ENCODE results near the gene BMF. TPM values are rescaled to one million over a fixed set of nuclear protein-coding genes. Genes with fewer than 3 reads are reported as not detected.

Gene BMF
- total RNA-seq, 2 experiments from 2014 or later, result 4.8 to 11.1 TPM

GRCh38 chr15:40130118-40130517, 21.4 kb upstream of the BMF start:
- Histone ChIP-seq H3K4me2 (ENCODE audit: low read length) (no peak overlapping the region), H3K4me3 (ENCODE audit: low read depth, low read length, poor library complexity, severe bottlenecking) (no peak overlapping the region), H3K79me2 (ENCODE audit: insufficient read depth, low read depth, low read length) (no peaks in the 10 kb centered on the region), H2AFZ (ENCODE audit: low read length) (no peak overlapping the region), H3K27ac (ENCODE audit: low read depth, low read length, poor library complexity, severe bottlenecking) (no peak overlapping the region), H3K9me3 (ENCODE audit: low read length) (no peaks in the 10 kb centered on the region), H3K36me3 (ENCODE audit: insufficient read depth, low read length) (no peaks in the 10 kb centered on the region), H3K9me2 (ENCODE audit: insufficient read depth, low read length) (no peaks in the 10 kb centered on the region), H3K4me1 (ENCODE audit: insufficient read depth, low read length, poor library complexity, severe bottlenecking) (no peaks in the 10 kb centered on the region), H4K20me1 (ENCODE audit: insufficient read depth, low read length) (no peaks in the 10 kb centered on the region)
- POLR2A ChIA-PET, result no interaction called here
- no TSS peak for BruUV-seq (replicated peaks)
- intact Hi-C loops (cut with micrococcal nuclease; ENCODE audit: unreplicated experiment), result no loop called here
- CTCF ChIA-PET (ENCODE audit: unreplicated experiment), result no interaction called here
- DNase-seq (ENCODE audit: low spot score), result no peak
- TF ChIP-seq EZH2phosphoT487 (IDR thresholded peaks at IDR 0.05; ENCODE audit: borderline replicate concordance, low read depth, low read length) (no peak), CTCF (conservative IDR thresholded peaks at IDR 0.05; ENCODE audit: low read length) (no peak)

GRCh38 chr15:40128766-40129660, 20.3 kb upstream of the BMF start:
- H3K4me2 ChIP-seq (ENCODE audit: low read length), result no peak overlapping the region
- ChIA-PET CTCF (ENCODE audit: unreplicated experiment) (no interaction called here), POLR2A (no interaction called here)
- no peaks in the 10 kb centered on the region for H3K9me3 ChIP-seq (ENCODE audit: low read length)
- intact Hi-C loops (cut with micrococcal nuclease; ENCODE audit: unreplicated experiment), result no loop called here
- BruUV-seq (replicated peaks), result no TSS peak
- TF ChIP-seq CTCF (conservative IDR thresholded peaks at IDR 0.05; ENCODE audit: low read length) (no peak), EZH2phosphoT487 (IDR thresholded peaks at IDR 0.05; ENCODE audit: borderline replicate concordance, low read depth, low read length) (no peak)
- no peak overlapping the region for H3K4me3 ChIP-seq (ENCODE audit: low read depth, low read length, poor library complexity, severe bottlenecking)
- no peaks in the 10 kb centered on the region for H3K4me1 ChIP-seq (ENCODE audit: insufficient read depth, low read length, poor library complexity, severe bottlenecking)
- no peaks in the 10 kb centered on the region for H3K9me2 ChIP-seq (ENCODE audit: insufficient read depth, low read length)
- H4K20me1 ChIP-seq (ENCODE audit: insufficient read depth, low read length), result no peaks in the 10 kb centered on the region
- DNase-seq (ENCODE audit: low spot score), result no peak
- no peak overlapping the region for H2AFZ ChIP-seq (ENCODE audit: low read length)
- no peaks in the 10 kb centered on the region for H3K36me3 ChIP-seq (ENCODE audit: insufficient read depth, low read length)
- H3K27ac ChIP-seq (ENCODE audit: low read depth, low read length, poor library complexity, severe bottlenecking), result no peak overlapping the region
- H3K79me2 ChIP-seq (ENCODE audit: insufficient read depth, low read depth, low read length), result no peaks in the 10 kb centered on the region

- intact Hi-C loops (cut with micrococcal nuclease; ENCODE audit: unreplicated experiment), result no loop called here
Measured at GRCh38 chr15:40125950-40126349, 17.3 kb upstream of the BMF start.

More at GRCh38 chr15:40125950-40126349, 17.3 kb upstream of the BMF start:
- peaks cover 12% of the 10 kb centered on the region for H3K4me1 ChIP-seq (ENCODE audit: insufficient read depth, low read length, poor library complexity, severe bottlenecking)
- POLR2A ChIA-PET, result interaction anchor here (0.6 kb wide), 1 partner anchor 174 kb away, joined by 3 read pairs; no protein-coding TSS in a partner anchor
- TF ChIP-seq EZH2phosphoT487 (IDR thresholded peaks at IDR 0.05; ENCODE audit: borderline replicate concordance, low read depth, low read length), result no peak
- TF ChIP-seq CTCF (conservative IDR thresholded peaks at IDR 0.05; ENCODE audit: low read length), result no peak
- no peaks in the 10 kb centered on the region for H4K20me1 ChIP-seq (ENCODE audit: insufficient read depth, low read length)
- DNase-seq (ENCODE audit: low spot score), result no peak
- H3K4me3 ChIP-seq (ENCODE audit: low read depth, low read length, poor library complexity, severe bottlenecking), result no peak overlapping the region
- H3K9me3 ChIP-seq (ENCODE audit: low read length), result no peaks in the 10 kb centered on the region
- no peaks in the 10 kb centered on the region for H3K36me3 ChIP-seq (ENCODE audit: insufficient read depth, low read length)
- no peaks in the 10 kb centered on the region for H3K9me2 ChIP-seq (ENCODE audit: insufficient read depth, low read length)
- H3K4me2 ChIP-seq (ENCODE audit: low read length), result no peak overlapping the region
- no peak overlapping the region for H2AFZ ChIP-seq (ENCODE audit: low read length)
- BruUV-seq (replicated peaks), result no TSS peak
- H3K79me2 ChIP-seq (ENCODE audit: insufficient read depth, low read depth, low read length), result no peaks in the 10 kb centered on the region
- no peak overlapping the region for H3K27ac ChIP-seq (ENCODE audit: low read depth, low read length, poor library complexity, severe bottlenecking)
- CTCF ChIA-PET (ENCODE audit: unreplicated experiment), result no interaction called here
